RWPE2 (cell line): ENCODE measurements around the gene TET1.

Experiments used
- ATAC-seq: fragments of 200-7000 bp; cut with Tn5 transposase; 3 replicates; pipeline ENCODE4 v1.9.1; 2021; ENCODE audit warnings: low read depth
- DNase-seq: peaks from one replicate; pipeline ENCODE4 v3.0.0-alpha.2; 2020; ENCODE audit warnings: low spot score
- H3K27ac ChIP-seq: fragments of 450-650 bp; 2 replicates; pipeline ENCODE4 v1.5.1; 2017; ENCODE audit warnings: mild to moderate bottlenecking; ENCODE audit not compliant: poor library complexity, severe bottlenecking
- H3K27me3 ChIP-seq: fragments of 250-450 bp; sonication (Bioruptor Pico); 2 replicates; pipeline ENCODE4 v1.5.1; 2021; ENCODE audit warnings: mild to moderate bottlenecking, moderate library complexity; ENCODE audit not compliant: insufficient read depth, poor library complexity, severe bottlenecking
- H3K36me3 ChIP-seq: fragments of 250-450 bp; sonication (Bioruptor Pico); 2 replicates; pipeline ENCODE4 v1.5.1; 2020; ENCODE audit warnings: low read depth, mild to moderate bottlenecking, moderate library complexity
- H3K4me1 ChIP-seq: fragments of 250-450 bp; sonication (Bioruptor Pico); 2 replicates; pipeline ENCODE4 v1.5.1; 2021; ENCODE audit warnings: mild to moderate bottlenecking, moderate library complexity; ENCODE audit not compliant: insufficient read depth, poor library complexity, severe bottlenecking
- H3K4me3 ChIP-seq: fragments of 250-450 bp; sonication (Bioruptor Pico); 2 replicates; pipeline ENCODE4 v1.5.1; 2021; ENCODE audit warnings: mild to moderate bottlenecking, moderate library complexity; ENCODE audit not compliant: severe bottlenecking
- H3K9me3 ChIP-seq: fragments of 250-450 bp; sonication (Bioruptor Pico); 2 replicates; pipeline ENCODE4 v1.5.1; 2021; ENCODE audit warnings: mild to moderate bottlenecking, moderate library complexity; ENCODE audit not compliant: severe bottlenecking
- TF ChIP-seq, protein P1 (sequence below): fragments of 450-650 bp; IDR thresholded peaks from one replicate; pipeline ENCODE4 v1.5.1; 2017; ENCODE audit warnings: mild to moderate bottlenecking, moderate library complexity; ENCODE audit not compliant: poor library complexity, severe bottlenecking

The TET1 gene

DNA sequence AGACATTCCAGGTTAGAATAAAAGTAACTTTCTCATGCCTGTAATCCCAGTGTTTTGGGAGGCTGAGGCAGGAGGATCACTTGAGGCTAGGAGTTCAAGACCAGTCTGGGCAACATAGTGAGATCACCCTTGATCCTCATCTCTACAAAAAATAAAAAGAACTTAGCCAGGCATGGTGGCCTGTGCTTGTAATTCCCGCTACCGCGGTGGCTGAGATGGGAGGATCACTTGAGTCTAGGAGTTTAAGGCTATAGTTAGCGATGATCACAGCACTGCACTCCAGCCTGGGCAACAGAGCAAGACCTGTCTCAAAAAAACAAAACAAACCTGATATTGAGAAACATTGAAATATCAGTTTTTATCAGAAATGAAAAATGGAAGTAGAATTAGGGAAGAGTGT is 4.6 kb downstream of the TET1 start:
- Histone ChIP-seq H3K4me3 (no peak overlapping the region), H3K4me1 (no peaks in the 10 kb centered on the region), H3K9me3 (no peaks in the 10 kb centered on the region), H3K36me3 (no peaks in the 10 kb centered on the region), H3K27me3 (peaks cover 25% of the 10 kb centered on the region), H3K27ac (no peak overlapping the region)
- TF ChIP-seq, protein P1, sequence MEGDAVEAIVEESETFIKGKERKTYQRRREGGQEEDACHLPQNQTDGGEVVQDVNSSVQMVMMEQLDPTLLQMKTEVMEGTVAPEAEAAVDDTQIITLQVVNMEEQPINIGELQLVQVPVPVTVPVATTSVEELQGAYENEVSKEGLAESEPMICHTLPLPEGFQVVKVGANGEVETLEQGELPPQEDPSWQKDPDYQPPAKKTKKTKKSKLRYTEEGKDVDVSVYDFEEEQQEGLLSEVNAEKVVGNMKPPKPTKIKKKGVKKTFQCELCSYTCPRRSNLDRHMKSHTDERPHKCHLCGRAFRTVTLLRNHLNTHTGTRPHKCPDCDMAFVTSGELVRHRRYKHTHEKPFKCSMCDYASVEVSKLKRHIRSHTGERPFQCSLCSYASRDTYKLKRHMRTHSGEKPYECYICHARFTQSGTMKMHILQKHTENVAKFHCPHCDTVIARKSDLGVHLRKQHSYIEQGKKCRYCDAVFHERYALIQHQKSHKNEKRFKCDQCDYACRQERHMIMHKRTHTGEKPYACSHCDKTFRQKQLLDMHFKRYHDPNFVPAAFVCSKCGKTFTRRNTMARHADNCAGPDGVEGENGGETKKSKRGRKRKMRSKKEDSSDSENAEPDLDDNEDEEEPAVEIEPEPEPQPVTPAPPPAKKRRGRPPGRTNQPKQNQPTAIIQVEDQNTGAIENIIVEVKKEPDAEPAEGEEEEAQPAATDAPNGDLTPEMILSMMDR, result no peak
- no peak for ATAC-seq
- no peak for DNase-seq

DNA sequence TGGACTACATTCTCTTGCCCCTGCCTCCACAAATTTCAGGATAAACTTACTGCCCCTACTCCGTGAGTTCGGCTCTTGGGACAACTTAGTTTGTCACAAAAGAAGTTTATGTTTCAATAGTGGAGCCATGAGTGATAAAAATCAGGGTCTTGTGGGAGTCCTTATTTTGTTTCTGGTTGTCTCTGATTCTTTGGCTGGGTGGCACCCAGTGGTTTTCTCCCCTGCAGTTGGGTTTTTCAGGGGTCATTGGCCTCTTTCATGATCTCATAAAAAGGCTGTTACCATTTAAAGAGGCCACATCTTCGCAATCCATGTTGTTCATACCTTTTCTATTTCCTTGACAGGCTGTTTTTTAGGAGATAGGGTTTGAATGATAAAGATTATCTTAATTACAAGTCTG is 5.5 kb downstream of the TET1 start:
- no peak overlapping the region for H3K27ac ChIP-seq

GRCh38 chr10:68566351-68566750 is 6.2 kb downstream of the TET1 start:
- no peak for DNase-seq
- no peak overlapping the region for H3K4me3 ChIP-seq
- no peak overlapping the region for H3K27ac ChIP-seq
- peaks cover 9% of the 10 kb centered on the region for H3K27me3 ChIP-seq
- H3K4me1 ChIP-seq, result no peaks in the 10 kb centered on the region
- no peaks in the 10 kb centered on the region for H3K9me3 ChIP-seq
- H3K36me3 ChIP-seq, result no peaks in the 10 kb centered on the region
- no peak for ATAC-seq
- TF ChIP-seq, protein P1, result no peak

More for the DNA sequence above, 5.5 kb downstream of the TET1 start:
- no peaks in the 10 kb centered on the region for H3K36me3 ChIP-seq
- no peak overlapping the region for H3K4me3 ChIP-seq
- no peaks in the 10 kb centered on the region for H3K9me3 ChIP-seq
- no peak for DNase-seq
- peaks cover 16% of the 10 kb centered on the region for H3K27me3 ChIP-seq
- no peak for ATAC-seq
- no peaks in the 10 kb centered on the region for H3K4me1 ChIP-seq
- TF ChIP-seq, protein P1, result no peak

DNA sequence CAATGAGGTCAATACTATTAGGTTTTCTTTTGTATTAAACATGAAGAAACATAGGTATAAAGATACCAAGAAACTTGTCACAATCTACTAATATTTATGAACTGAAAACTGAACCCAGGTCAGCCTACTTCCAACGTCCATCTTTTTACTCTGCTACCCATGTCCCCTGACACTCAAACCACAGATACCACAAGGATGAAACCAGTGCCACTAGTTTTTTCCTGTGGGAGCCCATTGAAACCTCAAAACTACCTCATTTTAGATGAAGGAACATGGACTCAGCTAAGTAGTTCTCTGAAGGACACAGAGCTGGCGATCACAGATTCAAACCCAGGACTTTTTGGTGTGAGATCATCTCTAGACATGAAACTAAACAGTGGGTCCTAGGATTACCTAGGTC is 6.8 kb downstream of the TET1 start:
- TF ChIP-seq, protein P1, result no peak
- DNase-seq (no peak), ATAC-seq (no peak)
- H3K9me3 ChIP-seq, result no peaks in the 10 kb centered on the region
- H3K4me1 ChIP-seq, result no peaks in the 10 kb centered on the region
- H3K27ac ChIP-seq, result no peak overlapping the region
- H3K36me3 ChIP-seq, result no peaks in the 10 kb centered on the region
- H3K4me3 ChIP-seq, result no peak overlapping the region
- peaks cover 5% of the 10 kb centered on the region for H3K27me3 ChIP-seq

DNA sequence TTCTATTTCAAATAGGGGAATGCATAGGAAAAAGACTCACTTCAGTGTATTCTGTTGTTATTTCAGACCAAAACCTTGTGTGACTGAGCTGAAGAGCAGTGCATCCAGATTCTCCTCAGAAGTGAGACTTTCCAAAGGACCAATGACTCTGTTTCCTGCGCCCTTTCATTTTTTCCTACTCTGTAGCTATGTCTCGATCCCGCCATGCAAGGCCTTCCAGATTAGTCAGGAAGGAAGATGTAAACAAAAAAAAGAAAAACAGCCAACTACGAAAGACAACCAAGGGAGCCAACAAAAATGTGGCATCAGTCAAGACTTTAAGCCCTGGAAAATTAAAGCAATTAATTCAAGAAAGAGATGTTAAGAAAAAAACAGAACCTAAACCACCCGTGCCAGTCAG is 12.0 kb downstream of the TET1 start:
- DNase-seq (no peak), ATAC-seq (no peak)
- Histone ChIP-seq H3K4me1 (no peaks in the 10 kb centered on the region), H3K36me3 (no peaks in the 10 kb centered on the region), H3K4me3 (no peak overlapping the region), H3K27ac (no peak overlapping the region), H3K27me3 (no peaks in the 10 kb centered on the region), H3K9me3 (no peaks in the 10 kb centered on the region)
- TF ChIP-seq, protein P1, result no peak
